ENCODE measurements around the gene PRKCD.

PRKCD gene

DNA sequence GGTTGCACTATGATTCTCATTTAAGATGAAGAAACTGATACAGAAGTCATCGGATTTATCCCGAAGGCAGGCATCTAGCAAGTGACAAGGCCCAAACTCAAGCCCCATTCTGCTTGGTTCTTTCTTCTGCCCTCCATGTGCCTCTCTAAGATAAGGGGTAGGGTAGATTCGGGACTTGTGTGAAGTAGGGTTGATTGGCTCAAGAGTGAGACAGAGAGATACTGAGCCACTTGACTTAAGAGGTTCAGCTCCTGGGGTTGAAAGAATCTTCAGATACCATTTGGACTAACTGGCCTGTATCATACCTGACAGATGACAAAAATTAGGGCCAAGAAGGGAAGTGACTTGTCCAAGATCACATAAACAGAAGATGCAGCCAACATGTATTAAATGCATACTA lies 31.7 kb upstream of the PRKCD start:
- Histone ChIP-seq H2AFZ (ENCODE audit: low read length) (no peak overlapping the region), H3K36me3 (ENCODE audit: insufficient read depth, low read length) (peaks cover 12% of the 10 kb centered on the region; the same call in 1 of the 2 replicates), H3F3A (ENCODE audit: low read depth) (no peaks in the 10 kb centered on the region), H3K9me3 (ENCODE audit: insufficient read depth, low read depth, low read length) (no peaks in the 10 kb centered on the region), H3K9me2 (replicated peaks; ENCODE audit: low read depth, low read length) (no peaks in the 10 kb centered on the region), H3K79me2 (ENCODE audit: insufficient read depth, low read length) (peaks cover 25% of the 10 kb centered on the region), H3K27me3 (ENCODE audit: insufficient read depth, low read length, poor library complexity, severe bottlenecking) (no peaks in the 10 kb centered on the region), H3K4me1 (ENCODE audit: insufficient read depth, low read length, poor library complexity, severe bottlenecking) (peaks cover 21% of the 10 kb centered on the region), H3K9ac (ENCODE audit: low read depth, low read length, poor library complexity, severe bottlenecking) (peak overlapping the region; percentile 98), H4K20me1 (ENCODE audit: insufficient read depth, low read length, poor library complexity, severe bottlenecking) (no peaks in the 10 kb centered on the region), H3K4me2 (ENCODE audit: low read depth, low read length, poor library complexity, severe bottlenecking) (peak overlapping the region; percentile 89), H3K4me3 (ENCODE audit: low read length, poor library complexity, severe bottlenecking) (peak overlapping the region; percentile 93)
- TF ChIP-seq, protein P1, sequence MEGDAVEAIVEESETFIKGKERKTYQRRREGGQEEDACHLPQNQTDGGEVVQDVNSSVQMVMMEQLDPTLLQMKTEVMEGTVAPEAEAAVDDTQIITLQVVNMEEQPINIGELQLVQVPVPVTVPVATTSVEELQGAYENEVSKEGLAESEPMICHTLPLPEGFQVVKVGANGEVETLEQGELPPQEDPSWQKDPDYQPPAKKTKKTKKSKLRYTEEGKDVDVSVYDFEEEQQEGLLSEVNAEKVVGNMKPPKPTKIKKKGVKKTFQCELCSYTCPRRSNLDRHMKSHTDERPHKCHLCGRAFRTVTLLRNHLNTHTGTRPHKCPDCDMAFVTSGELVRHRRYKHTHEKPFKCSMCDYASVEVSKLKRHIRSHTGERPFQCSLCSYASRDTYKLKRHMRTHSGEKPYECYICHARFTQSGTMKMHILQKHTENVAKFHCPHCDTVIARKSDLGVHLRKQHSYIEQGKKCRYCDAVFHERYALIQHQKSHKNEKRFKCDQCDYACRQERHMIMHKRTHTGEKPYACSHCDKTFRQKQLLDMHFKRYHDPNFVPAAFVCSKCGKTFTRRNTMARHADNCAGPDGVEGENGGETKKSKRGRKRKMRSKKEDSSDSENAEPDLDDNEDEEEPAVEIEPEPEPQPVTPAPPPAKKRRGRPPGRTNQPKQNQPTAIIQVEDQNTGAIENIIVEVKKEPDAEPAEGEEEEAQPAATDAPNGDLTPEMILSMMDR (conservative IDR thresholded peaks at IDR 0.05; ENCODE audit: low read length), result no peak
- TF ChIP-seq EZH2phosphoT487 (IDR thresholded peaks at IDR 0.05; ENCODE audit: borderline replicate concordance), result no peak

DNA sequence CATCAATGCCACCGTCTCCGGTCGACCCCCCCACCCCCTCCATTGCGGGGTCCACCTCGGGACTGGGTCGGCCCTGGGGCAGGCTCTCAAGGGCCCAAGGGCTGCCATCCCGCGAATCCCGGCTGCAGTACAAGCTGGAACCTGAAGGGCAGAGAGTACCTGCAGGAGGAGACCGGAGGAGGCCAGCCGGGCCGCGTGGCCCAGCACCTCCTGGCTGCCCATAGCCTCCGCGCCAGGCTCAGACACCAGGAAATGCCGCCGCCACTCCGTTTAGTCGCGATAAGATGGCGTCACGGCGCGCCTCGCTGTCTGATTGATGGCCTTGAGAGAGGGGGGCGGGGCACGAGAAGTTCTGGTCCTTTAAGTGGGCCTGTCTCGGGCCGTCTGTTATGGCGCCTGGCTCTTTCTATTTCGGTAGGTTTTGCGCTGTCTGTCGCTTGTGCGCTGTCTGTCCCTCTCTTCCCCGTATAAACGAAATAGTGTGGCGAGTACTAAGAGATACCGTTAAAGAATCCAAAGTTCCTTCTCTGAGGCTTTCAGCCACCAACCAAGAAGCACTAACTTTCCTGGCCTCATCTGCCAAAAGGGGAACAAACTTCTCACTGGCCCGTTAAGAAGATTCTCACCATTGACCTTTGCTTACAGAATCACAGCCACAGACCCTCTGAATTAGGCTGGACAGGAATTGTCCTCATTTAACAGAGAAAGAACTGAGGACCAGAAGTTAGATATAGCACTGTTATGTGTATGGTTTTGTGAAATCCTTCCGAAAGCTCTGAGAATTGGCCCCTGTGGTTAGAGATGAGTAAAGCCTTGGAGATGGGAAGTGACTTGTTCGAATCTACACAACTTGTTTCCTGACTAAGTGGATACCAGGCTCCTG lies 30.6 kb upstream of the PRKCD start, which contains the start of gene RFT1:
Gene RFT1, minus strand, starts transcription at position 257 of the 883 bp plus-strand sequence. Its CDS starts 35 bp downstream, at position 222.
- Histone ChIP-seq H4K20me1 (ENCODE audit: insufficient read depth, low read length, poor library complexity, severe bottlenecking) (no peaks in the 10 kb centered on the region), H3K4me1 (ENCODE audit: insufficient read depth, low read length, poor library complexity, severe bottlenecking) (peaks cover 21% of the 10 kb centered on the region), H3K9me3 (ENCODE audit: insufficient read depth, low read depth, low read length) (no peaks in the 10 kb centered on the region), H3K79me2 (ENCODE audit: insufficient read depth, low read length) (peaks cover 25% of the 10 kb centered on the region), H2AFZ (ENCODE audit: low read length) (peak within 1 kb of the TSS; percentile 93), H3K4me3 (ENCODE audit: low read length, poor library complexity, severe bottlenecking) (peak within 1 kb of the TSS; percentile 93), H3K9ac (ENCODE audit: low read depth, low read length, poor library complexity, severe bottlenecking) (peak within 1 kb of the TSS; percentile 98), H3K4me2 (ENCODE audit: low read depth, low read length, poor library complexity, severe bottlenecking) (peak within 1 kb of the TSS; percentile 89), H3F3A (ENCODE audit: low read depth) (no peaks in the 10 kb centered on the region), H3K36me3 (ENCODE audit: insufficient read depth, low read length) (peaks cover 4% of the 10 kb centered on the region; the same call in 1 of the 2 replicates), H3K9me2 (replicated peaks; ENCODE audit: low read depth, low read length) (no peaks in the 10 kb centered on the region), H3K27me3 (ENCODE audit: insufficient read depth, low read length, poor library complexity, severe bottlenecking) (no peaks in the 10 kb centered on the region)
- TF ChIP-seq, protein P1 (conservative IDR thresholded peaks at IDR 0.05; ENCODE audit: low read length), result no peak
- TF ChIP-seq EZH2phosphoT487 (IDR thresholded peaks at IDR 0.05; ENCODE audit: borderline replicate concordance), result no peak

DNA sequence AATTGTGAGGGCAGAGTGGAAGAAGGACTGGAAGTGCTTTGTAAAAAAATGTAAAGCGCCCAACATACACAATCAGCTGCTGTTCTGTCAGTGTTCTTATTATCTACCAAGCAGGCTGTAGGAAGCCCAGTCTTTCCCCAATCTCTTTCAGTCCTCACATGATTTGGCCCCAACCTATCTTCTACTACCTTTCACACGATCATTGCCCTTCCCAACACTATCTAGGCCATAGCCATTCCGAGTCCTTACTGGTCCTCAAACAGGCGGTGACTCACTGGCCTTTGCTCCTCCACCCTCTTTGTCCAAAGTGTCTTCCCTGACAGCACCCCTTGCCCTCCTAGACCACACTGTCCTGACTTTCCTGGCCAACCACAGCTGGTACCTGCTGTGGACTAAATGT lies 29.9 kb upstream of the PRKCD start:
- Histone ChIP-seq H3K9me3 (ENCODE audit: insufficient read depth, low read depth, low read length) (no peaks in the 10 kb centered on the region), H4K20me1 (ENCODE audit: insufficient read depth, low read length, poor library complexity, severe bottlenecking) (no peaks in the 10 kb centered on the region), H3K4me1 (ENCODE audit: insufficient read depth, low read length, poor library complexity, severe bottlenecking) (peaks cover 21% of the 10 kb centered on the region), H3K4me2 (ENCODE audit: low read depth, low read length, poor library complexity, severe bottlenecking) (peak overlapping the region; percentile 89), H3K9me2 (replicated peaks; ENCODE audit: low read depth, low read length) (no peaks in the 10 kb centered on the region), H3F3A (ENCODE audit: low read depth) (no peaks in the 10 kb centered on the region), H3K9ac (ENCODE audit: low read depth, low read length, poor library complexity, severe bottlenecking) (peak overlapping the region; percentile 98), H2AFZ (ENCODE audit: low read length) (peak overlapping the region; percentile 93), H3K4me3 (ENCODE audit: low read length, poor library complexity, severe bottlenecking) (peak overlapping the region; percentile 93), H3K79me2 (ENCODE audit: insufficient read depth, low read length) (peaks cover 25% of the 10 kb centered on the region), H3K36me3 (ENCODE audit: insufficient read depth, low read length) (no peaks in the 10 kb centered on the region), H3K27me3 (ENCODE audit: insufficient read depth, low read length, poor library complexity, severe bottlenecking) (no peaks in the 10 kb centered on the region)
- TF ChIP-seq, protein P1 (conservative IDR thresholded peaks at IDR 0.05; ENCODE audit: low read length), result no peak
- no peak for TF ChIP-seq EZH2phosphoT487 (IDR thresholded peaks at IDR 0.05; ENCODE audit: borderline replicate concordance)

Measured in Loucy (cell line).